Natural killer cell treated with Interleukin-12 subunit alpha and Interleukin-12 subunit beta and Interleukin-15 and Interleukin-18, amount 100 ng/mL, for 72 hours (primary cell): ENCODE measurements around the gene MT1E. TPM values are rescaled to one million over a fixed set of nuclear protein-coding genes. Genes with fewer than 3 reads are reported as not detected.

Experiments
- ATAC-seq, 2 donors: fragments of 150-1000 bp; cut with Tn5 transposase in 1 of 2; sonication (Bioruptor Pico), chemical (Tn5 transposase) in 1 of 2; 2 replicates each; pipeline ENCODE4 v1.10.0; 2021
- DNase-seq: peaks from one replicate; pipeline ENCODE4 v3.0.0; 2022; ENCODE audit warnings: low spot score
- H3K27ac Mint-ChIP-seq, 2 donors: 1 replicate in 1 of 2; 2 replicates in 1 of 2; pipeline ENCODE4 v1.8.0; 2022; ENCODE audit warnings: mixed read lengths in 2 of 2, mild to moderate bottlenecking in 1 of 2, moderate library complexity in 1 of 2
- H3K27me3 Mint-ChIP-seq, 2 donors: 1 replicate in 1 of 2; 2 replicates in 1 of 2; pipeline ENCODE4 v1.8.0; 2022; ENCODE audit warnings: mixed read lengths in 2 of 2
- H3K36me3 Mint-ChIP-seq: one replicate; pipeline ENCODE4 v1.8.0; 2022; ENCODE audit warnings: mixed read lengths
- H3K4me1 Mint-ChIP-seq, 2 donors: 1 replicate in 1 of 2; 2 replicates in 1 of 2; pipeline ENCODE4 v1.8.0; 2022; ENCODE audit warnings: low read depth in 2 of 2, mixed read lengths in 2 of 2, mild to moderate bottlenecking in 1 of 2
- H3K4me3 Mint-ChIP-seq: one replicate; pipeline ENCODE4 v1.8.0; 2022; ENCODE audit warnings: mixed read lengths
- H3K9me3 Mint-ChIP-seq: 2 replicates; pipeline ENCODE4 v1.8.0; 2022; ENCODE audit warnings: mixed read lengths
- total RNA-seq, 2 donors: library from RNA; stranded (reverse); gene quantifications; one replicate each; pipeline ENCODE4 v1.2.3, GENCODE V29; 2022

Gene MT1E
- total RNA-seq, 2 donors from 2014 or later = 58.5 to 148 TPM

GRCh38 chr16:56594292-56594619 lies 31.3 kb upstream of the MT1E start:
- H3K27me3 Mint-ChIP-seq = peaks cover 18 to 20% of the 10 kb centered on the region in 2 donors
- H3K4me3 Mint-ChIP-seq = no peak overlapping the region
- peaks cover 0 to 7% of the 10 kb centered on the region in 2 donors for H3K4me1 Mint-ChIP-seq
- no peak for DNase-seq
- ATAC-seq = no peak
- no peaks in the 10 kb centered on the region for H3K36me3 Mint-ChIP-seq
- no peak overlapping the region for H3K27ac Mint-ChIP-seq
- no peaks in the 10 kb centered on the region for H3K9me3 Mint-ChIP-seq

GRCh38 chr16:56600398-56600999 lies 25.1 kb upstream of the MT1E start:
- Mint-ChIP-seq H3K36me3 (no peaks in the 10 kb centered on the region), H3K4me3 (no peak overlapping the region), H3K27me3 (peaks cover 8 to 23% of the 10 kb centered on the region in 2 donors), H3K4me1 (peaks cover 7 to 16% of the 10 kb centered on the region in 2 donors), H3K9me3 (no peaks in the 10 kb centered on the region), H3K27ac (no peak overlapping the region)
- ATAC-seq = peak; percentile 43 to 50
- DNase-seq = no peak

- Mint-ChIP-seq H3K9me3 (no peaks in the 10 kb centered on the region), H3K4me3 (no peak overlapping the region), H3K27ac (no peak overlapping the region), H3K4me1 (peaks cover 10 to 22% of the 10 kb centered on the region in 2 donors), H3K27me3 (peaks cover 8 to 23% of the 10 kb centered on the region in 2 donors), H3K36me3 (no peaks in the 10 kb centered on the region)
- ATAC-seq (no peak), DNase-seq (no peak)
Observed at GRCh38 chr16:56601325-56601724, 24.3 kb upstream of the MT1E start.

GRCh38 chr16:56603589-56603988 lies 22.0 kb upstream of the MT1E start:
- H3K27ac Mint-ChIP-seq = no peak overlapping the region
- peaks cover 6 to 15% of the 10 kb centered on the region in 2 donors for H3K27me3 Mint-ChIP-seq
- DNase-seq (no peak), ATAC-seq (no peak)
- no peaks in the 10 kb centered on the region for H3K9me3 Mint-ChIP-seq
- H3K4me1 Mint-ChIP-seq = peaks cover 27 to 34% of the 10 kb centered on the region in 2 donors
- H3K4me3 Mint-ChIP-seq = no peak overlapping the region
- no peaks in the 10 kb centered on the region for H3K36me3 Mint-ChIP-seq

- H3K27me3 Mint-ChIP-seq = peaks cover 6 to 14% of the 10 kb centered on the region in 2 donors
- no peaks in the 10 kb centered on the region for H3K9me3 Mint-ChIP-seq
- H3K27ac Mint-ChIP-seq = peak overlapping the region in 1 of 2 donors; percentile 97
Observed at GRCh38 chr16:56604966-56605365, 20.6 kb upstream of the MT1E start.

GRCh38 chr16:56605475-56605874 lies 20.1 kb upstream of the MT1E start:
- Mint-ChIP-seq H3K4me1 (peaks cover 40% of the 10 kb centered on the region in 2 donors), H3K27ac (peak overlapping the region; percentile 89 to 97), H3K27me3 (peaks cover 1 to 9% of the 10 kb centered on the region in 2 donors), H3K36me3 (peaks cover 4% of the 10 kb centered on the region), H3K4me3 (no peak overlapping the region), H3K9me3 (no peaks in the 10 kb centered on the region)
- ATAC-seq (no peak), DNase-seq (no peak)

More at GRCh38 chr16:56604966-56605365, 20.6 kb upstream of the MT1E start:
- DNase-seq (no peak), ATAC-seq (no peak)
- Mint-ChIP-seq H3K4me1 (peaks cover 39% of the 10 kb centered on the region in 2 donors), H3K36me3 (peaks cover 4% of the 10 kb centered on the region), H3K4me3 (no peak overlapping the region)

GRCh38 chr16:56606071-56606475 lies 19.5 kb upstream of the MT1E start:
- peak overlapping the region; percentile 70 for H3K4me3 Mint-ChIP-seq
- no peak for ATAC-seq

GRCh38 chr16:56606476-56607108 lies 19.0 kb upstream of the MT1E start:
- H3K4me1 Mint-ChIP-seq = peaks cover 49% of the 10 kb centered on the region in 2 donors
- peak overlapping the region; percentile 70 for H3K4me3 Mint-ChIP-seq
- H3K36me3 Mint-ChIP-seq = peaks cover 4% of the 10 kb centered on the region
- H3K27ac Mint-ChIP-seq = peak overlapping the region; percentile 89 to 97
- DNase-seq = peak; percentile 61
- ATAC-seq = no peak
- no peaks in the 10 kb centered on the region for H3K9me3 Mint-ChIP-seq
- no peaks in the 10 kb centered on the region for H3K27me3 Mint-ChIP-seq

More at GRCh38 chr16:56606071-56606475, 19.5 kb upstream of the MT1E start:
- H3K27me3 Mint-ChIP-seq = peaks cover 0 to 3% of the 10 kb centered on the region in 2 donors
- peaks cover 44% of the 10 kb centered on the region in 2 donors for H3K4me1 Mint-ChIP-seq
- H3K27ac Mint-ChIP-seq = peak overlapping the region; percentile 89 to 97
- peaks cover 4% of the 10 kb centered on the region for H3K36me3 Mint-ChIP-seq
- no peaks in the 10 kb centered on the region for H3K9me3 Mint-ChIP-seq
- peak; percentile 44 for DNase-seq

GRCh38 chr16:56607109-56607618 lies 18.4 kb upstream of the MT1E start:
- peaks cover 4% of the 10 kb centered on the region for H3K36me3 Mint-ChIP-seq

GRCh38 chr16:56607675-56608042 lies 17.9 kb upstream of the MT1E start:
- ATAC-seq = no peak
- peak overlapping the region; percentile 89 to 97 for H3K27ac Mint-ChIP-seq

More at GRCh38 chr16:56607109-56607618, 18.4 kb upstream of the MT1E start:
- DNase-seq = peak; percentile 62
- H3K4me3 Mint-ChIP-seq = peak overlapping the region; percentile 70
- H3K27ac Mint-ChIP-seq = peak overlapping the region; percentile 89 to 97
- H3K9me3 Mint-ChIP-seq = no peaks in the 10 kb centered on the region
- H3K4me1 Mint-ChIP-seq = peaks cover 49 to 51% of the 10 kb centered on the region in 2 donors
- ATAC-seq = no peak
- no peaks in the 10 kb centered on the region for H3K27me3 Mint-ChIP-seq

GRCh38 chr16:56608043-56608875 lies 17.3 kb upstream of the MT1E start, which contains the start of gene MT2A:
Gene MT2A (plus strand): TSS chr16:56608584. CDS start chr16:56608656, 72 bp downstream.
- H3K36me3 Mint-ChIP-seq = peaks cover 4% of the 10 kb centered on the region
- H3K4me1 Mint-ChIP-seq = peaks cover 49 to 56% of the 10 kb centered on the region in 2 donors
- no peaks in the 10 kb centered on the region for H3K9me3 Mint-ChIP-seq
- H3K27ac Mint-ChIP-seq = peak within 1 kb of the TSS; percentile 89 to 97
- H3K4me3 Mint-ChIP-seq = peak within 1 kb of the TSS; percentile 97
- ATAC-seq = peak; percentile 92
- DNase-seq = peak; percentile 97
- H3K27me3 Mint-ChIP-seq = no peaks in the 10 kb centered on the region

More at GRCh38 chr16:56607675-56608042, 17.9 kb upstream of the MT1E start:
- Mint-ChIP-seq H3K27me3 (no peaks in the 10 kb centered on the region), H3K4me1 (peaks cover 49 to 54% of the 10 kb centered on the region in 2 donors), H3K9me3 (no peaks in the 10 kb centered on the region), H3K36me3 (peaks cover 4% of the 10 kb centered on the region), H3K4me3 (peak overlapping the region; percentile 97)
- no peak for DNase-seq

- Mint-ChIP-seq H3K9me3 (no peaks in the 10 kb centered on the region), H3K4me3 (peak overlapping the region; percentile 97), H3K27me3 (no peaks in the 10 kb centered on the region), H3K27ac (peak overlapping the region; percentile 89 to 97), H3K36me3 (peaks cover 4% of the 10 kb centered on the region), H3K4me1 (peaks cover 51 to 60% of the 10 kb centered on the region in 2 donors)
- ATAC-seq (no peak), DNase-seq (no peak)
Observed at GRCh38 chr16:56608876-56609462, 16.6 kb upstream of the MT1E start.

GRCh38 chr16:56609463-56609921 lies 16.1 kb upstream of the MT1E start:
- H3K9me3 Mint-ChIP-seq = no peaks in the 10 kb centered on the region
- H3K4me1 Mint-ChIP-seq = peaks cover 57 to 65% of the 10 kb centered on the region in 2 donors
- peak; percentile 32 to 60 for ATAC-seq

More at GRCh38 chr16:56609463-56609921, 16.1 kb upstream of the MT1E start:
- Mint-ChIP-seq H3K4me3 (peak overlapping the region; percentile 97), H3K27me3 (no peaks in the 10 kb centered on the region), H3K27ac (peak overlapping the region; percentile 89 to 97), H3K36me3 (peaks cover 4% of the 10 kb centered on the region)
- peak; percentile 87 for DNase-seq
